Neural cell (in vitro differentiated cells): Measurements from ENCODE around the gene ASB6.

ENCODE experiments used
- CTCF ChIP-seq: fragments of 450-650 bp; IDR thresholded peaks from 2 replicates; pipeline ENCODE4 v1.5.1; 2014; ENCODE audit warnings: antibody characterized with exemption, mild to moderate bottlenecking, moderate library complexity; ENCODE audit not compliant: poor library complexity, severe bottlenecking
- EP300 ChIP-seq: fragments of 450-650 bp; conservative IDR thresholded peaks from 2 replicates; pipeline ENCODE4 v1.6.1; 2014; ENCODE audit warnings: antibody characterized with exemption, mild to moderate bottlenecking, moderate library complexity; ENCODE audit not compliant: poor library complexity, severe bottlenecking
- EZH2 ChIP-seq: fragments of 200-600, 300-800 bp; shearing (Covaris generic), sonication (generic); IDR thresholded peaks from 2 replicates; pipeline ENCODE4 v1.6.1; 2014; ENCODE audit warnings: antibody characterized with exemption, low read length, borderline replicate concordance, mild to moderate bottlenecking; ENCODE audit not compliant: insufficient read depth, poor library complexity, severe bottlenecking
- MXI1 ChIP-seq: fragments of 450-650 bp; conservative IDR thresholded peaks from 2 replicates; pipeline ENCODE4 v1.6.1; 2014; ENCODE audit warnings: antibody characterized with exemption, mild to moderate bottlenecking; ENCODE audit not compliant: poor library complexity, severe bottlenecking
- POLR2AphosphoS5 ChIP-seq: IDR thresholded peaks from 2 replicates; pipeline ENCODE4 v1.6.1; 2012
- RAD21 ChIP-seq: fragments of 450-650 bp; conservative IDR thresholded peaks from 2 replicates; pipeline ENCODE4 v1.6.1; 2014; ENCODE audit warnings: antibody characterized with exemption, mild to moderate bottlenecking, moderate library complexity
- REST ChIP-seq: IDR thresholded peaks from 2 replicates; pipeline ENCODE4 v1.6.1; 2012; ENCODE audit warnings: borderline replicate concordance
- SMC3 ChIP-seq: fragments of 450-650 bp; conservative IDR thresholded peaks from 2 replicates; pipeline ENCODE4 v1.6.1; 2014; ENCODE audit warnings: antibody characterized with exemption, mild to moderate bottlenecking, moderate library complexity; ENCODE audit not compliant: poor library complexity
- TAF1 ChIP-seq: IDR thresholded peaks from 2 replicates; pipeline ENCODE4 v1.6.1; 2012; ENCODE audit warnings: low read depth

- TF ChIP-seq CTCF (no peak), POLR2AphosphoS5 (no peak), REST (no peak), RAD21 (no peak), EZH2 (no peak), SMC3 (no peak), TAF1 (no peak), EP300 (no peak), MXI1 (no peak)
Observed at GRCh38 chr9:129669946-129670345, 28.0 kb upstream of the ASB6 start.
